ENCODE results near the gene ZMYM1. TPM values are rescaled to one million over a fixed set of nuclear protein-coding genes. Genes with fewer than 3 reads are reported as not detected.

Gene ZMYM1
- total RNA-seq (2022; extraction: Qiagen RNA extraction) = 4.7 to 6.9 TPM (median 6.4 TPM) in 5 replicates

DNA sequence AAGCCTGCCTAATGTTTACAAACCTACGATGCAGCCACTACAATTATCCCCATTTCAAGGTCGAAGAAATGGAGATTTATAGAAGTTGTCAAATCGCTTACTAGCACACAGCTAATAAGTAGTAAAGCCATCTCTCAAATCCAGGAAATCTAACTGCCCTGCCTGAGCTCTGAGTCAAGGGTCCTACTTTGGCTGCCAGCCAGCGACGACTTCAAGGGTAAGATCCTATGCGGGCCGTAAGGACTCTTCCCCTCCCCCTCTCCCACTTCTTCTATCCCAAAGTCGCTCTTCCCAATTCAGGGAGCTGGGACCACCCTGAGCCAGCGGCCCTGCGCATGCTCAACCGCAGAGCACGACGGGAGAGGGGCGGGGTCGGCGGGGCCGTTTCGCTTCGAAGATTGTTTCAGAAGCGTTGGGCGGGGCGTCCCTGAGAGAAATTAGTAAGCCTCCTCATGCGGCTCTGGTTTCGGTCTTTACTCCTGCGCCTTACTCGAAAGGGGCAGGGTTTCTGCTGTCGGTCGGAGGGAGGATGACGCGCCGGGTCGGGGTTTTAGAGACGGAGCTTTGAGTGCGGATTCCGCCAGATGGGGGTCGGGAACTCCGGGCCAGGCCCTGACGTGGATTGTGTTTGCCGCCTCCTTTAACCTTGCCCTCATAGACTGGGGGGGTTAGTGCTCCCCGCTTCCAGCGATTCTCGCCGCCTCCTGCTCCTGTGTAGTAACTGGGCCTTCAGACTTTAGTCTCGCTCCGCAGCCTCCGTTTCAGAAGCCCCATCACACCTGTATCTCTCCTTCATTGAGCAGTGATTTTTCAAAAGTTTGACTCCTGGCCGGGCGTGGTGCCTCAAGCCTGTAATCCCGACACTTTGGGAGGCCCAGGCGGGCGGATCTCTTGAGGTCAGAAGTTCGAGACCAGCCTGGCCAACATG, at the start of gene ZMYM1:
ZMYM1 (plus strand) TSS at position 383 of the 928 bp plus-strand sequence. CDS start 14,603 bp downstream, outside the sequence.

Other genes with a start within 250 kb of the ZMYM1 start
- 52.5 to 58.6 TPM (median 58.0 TPM) in 5 replicates for gene SMIM12, start 219.6 kb upstream of the ZMYM1 start, total RNA-seq (2022; extraction: Qiagen RNA extraction)
- 0.14 to 0.44 TPM (median 0.25 TPM) in 5 replicates for gene DLGAP3, start 149.7 kb upstream of the ZMYM1 start, total RNA-seq (2022; extraction: Qiagen RNA extraction)
- gene TMEM35B, start 94.0 kb upstream of the ZMYM1 start, total RNA-seq (2022; extraction: Qiagen RNA extraction) = 15.7 to 17.6 TPM (median 16.9 TPM) in 5 replicates
- gene ZMYM6, start 47.4 kb upstream of the ZMYM1 start, total RNA-seq (2022; extraction: Qiagen RNA extraction) = 3.9 to 5.2 TPM (median 4.8 TPM) in 5 replicates
- gene SFPQ, start 113.8 kb downstream of the ZMYM1 start, total RNA-seq (2022; extraction: Qiagen RNA extraction) = 175 to 284 TPM (median 190 TPM) in 5 replicates
- 8.2 to 15.5 TPM (median 11.0 TPM) in 5 replicates for gene ZMYM4, start 189.3 kb downstream of the ZMYM1 start, total RNA-seq (2022; extraction: Qiagen RNA extraction)